ACC112 (cell line): ENCODE measurements around the gene EEIG2.

Source experiments
- H2AFZ ChIP-seq: fragments of 200-600 bp; sonication (generic); one replicate; pipeline ENCODE4 v1.6.0; 2017; ENCODE audit warnings: antibody characterized with exemption, low read length; ENCODE audit not compliant: unreplicated experiment
- H3K27ac ChIP-seq: fragments of 200-600 bp; sonication (generic); 2 replicates; pipeline ENCODE4 v1.5.1; 2014; ENCODE audit warnings: low read depth, mild to moderate bottlenecking, antibody characterized with exemption, low read length, moderate library complexity
- H3K27me3 ChIP-seq: fragments of 200-600 bp; sonication (generic); 2 replicates; pipeline ENCODE4 v1.6.1; 2014; ENCODE audit warnings: mild to moderate bottlenecking, antibody characterized with exemption, low read length, moderate library complexity, mixed read lengths; ENCODE audit not compliant: insufficient read depth
- H3K36me3 ChIP-seq: fragments of 200-600 bp; sonication (generic); 2 replicates; pipeline ENCODE4 v1.6.1; 2016; ENCODE audit warnings: mild to moderate bottlenecking, antibody characterized with exemption, low read length, moderate library complexity, mixed read lengths; ENCODE audit not compliant: insufficient read depth
- H3K4me1 ChIP-seq: fragments of 200-600 bp; sonication (generic); one replicate; pipeline ENCODE4 v1.6.1; 2016; ENCODE audit warnings: low read length, mixed read lengths; ENCODE audit not compliant: insufficient read depth, unreplicated experiment, control insufficient read depth
- H3K4me3 ChIP-seq: fragments of 200-600 bp; sonication (generic); 2 replicates; pipeline ENCODE4 v1.5.1; 2014; ENCODE audit warnings: mild to moderate bottlenecking, low read depth, low read length
- H3K79me2 ChIP-seq: fragments of 200-600 bp; sonication (generic); one replicate; pipeline ENCODE4 v1.6.0; 2016; ENCODE audit warnings: low read length; ENCODE audit not compliant: control insufficient read depth, unreplicated experiment, insufficient read depth

Gene EEIG2

GRCh38 chr1:108598340-108598739 lies 38.4 kb downstream of the EEIG2 start:
- Histone ChIP-seq H3K27me3 (no peaks in the 10 kb centered on the region), H2AFZ (no peak overlapping the region), H3K4me1 (peaks cover 5% of the 10 kb centered on the region), H3K79me2 (peaks cover 3% of the 10 kb centered on the region), H3K36me3 (peaks cover 3% of the 10 kb centered on the region; the same call in 1 of the 2 replicates), H3K4me3 (no peak overlapping the region), H3K27ac (no peak overlapping the region)

- Histone ChIP-seq H3K27me3 (no peaks in the 10 kb centered on the region), H3K4me3 (no peak overlapping the region), H3K27ac (no peak overlapping the region), H3K79me2 (no peaks in the 10 kb centered on the region), H3K4me1 (peaks cover 8% of the 10 kb centered on the region), H2AFZ (no peak overlapping the region), H3K36me3 (peaks cover 3% of the 10 kb centered on the region; the same call in 1 of the 2 replicates)
Measured at GRCh38 chr1:108600504-108600903, 40.6 kb downstream of the EEIG2 start.

GRCh38 chr1:108601708-108602410 lies 42.0 kb downstream of the EEIG2 start:
- Histone ChIP-seq H3K4me3 (no peak overlapping the region), H3K27ac (no peak overlapping the region), H2AFZ (no peak overlapping the region), H3K79me2 (no peaks in the 10 kb centered on the region), H3K27me3 (no peaks in the 10 kb centered on the region), H3K36me3 (peaks cover 3% of the 10 kb centered on the region; the same call in 1 of the 2 replicates), H3K4me1 (peaks cover 2% of the 10 kb centered on the region)

- H2AFZ ChIP-seq, result no peak overlapping the region
- no peaks in the 10 kb centered on the region for H3K79me2 ChIP-seq
- peaks cover 2% of the 10 kb centered on the region for H3K4me1 ChIP-seq
- no peak overlapping the region for H3K27ac ChIP-seq
- H3K4me3 ChIP-seq, result no peak overlapping the region
- H3K27me3 ChIP-seq, result no peaks in the 10 kb centered on the region
- H3K36me3 ChIP-seq, result peaks cover 3% of the 10 kb centered on the region; the same call in 1 of the 2 replicates
Measured at GRCh38 chr1:108605633-108606032, 45.7 kb downstream of the EEIG2 start.

- Histone ChIP-seq H3K4me3 (no peak overlapping the region), H3K36me3 (peaks cover 3% of the 10 kb centered on the region; the same call in 1 of the 2 replicates), H2AFZ (no peak overlapping the region), H3K79me2 (no peaks in the 10 kb centered on the region), H3K27me3 (no peaks in the 10 kb centered on the region), H3K4me1 (peaks cover 2% of the 10 kb centered on the region), H3K27ac (no peak overlapping the region)
Measured at GRCh38 chr1:108606478-108606877, 46.6 kb downstream of the EEIG2 start.

- no peak overlapping the region for H3K4me3 ChIP-seq
- no peak overlapping the region for H2AFZ ChIP-seq
- H3K79me2 ChIP-seq, result no peaks in the 10 kb centered on the region
- peaks cover 2% of the 10 kb centered on the region for H3K4me1 ChIP-seq
- H3K27ac ChIP-seq, result no peak overlapping the region
- no peaks in the 10 kb centered on the region for H3K27me3 ChIP-seq
- H3K36me3 ChIP-seq, result no peaks in the 10 kb centered on the region; the same call in 1 of the 2 replicates
Measured at GRCh38 chr1:108609483-108610049, 49.7 kb downstream of the EEIG2 start.
